SH-SY5Y (cell line): Measurements from ENCODE around the gene NCKAP5L.

ENCODE experiments used
- GATA2 ChIP-seq: IDR thresholded peaks from 2 replicates; pipeline ENCODE4 v1.6.1; 2011; ENCODE audit warnings: mild to moderate bottlenecking, low read depth, low read length
- GATA3 ChIP-seq: IDR thresholded peaks from 2 replicates; pipeline ENCODE4 v1.6.1; 2011; ENCODE audit warnings: low read depth, mild to moderate bottlenecking, low read length, moderate library complexity

DNA sequence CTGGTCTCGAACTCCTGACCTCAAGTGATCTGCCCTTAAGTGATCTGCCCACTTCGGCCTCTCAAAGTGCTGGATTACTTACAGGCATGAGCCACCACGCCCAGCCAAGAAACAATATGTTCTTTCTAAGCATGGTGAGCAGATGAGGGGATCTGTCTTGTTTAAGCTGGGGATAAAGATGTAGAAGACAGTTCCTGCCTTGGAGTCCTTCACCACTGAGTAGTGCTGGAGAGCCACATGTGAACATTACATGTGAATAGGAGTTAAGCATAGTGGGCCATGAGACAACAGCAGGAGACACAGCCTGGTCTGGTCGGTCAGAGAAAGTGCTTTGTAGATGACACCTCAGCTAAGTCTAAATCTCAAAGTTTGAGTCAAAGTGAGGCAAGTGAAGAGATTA is 60.9 kb downstream of the NCKAP5L start:
- TF ChIP-seq GATA3 (no peak), GATA2 (no peak)
